Hematopoietic multipotent progenitor cell treated with erythropoietin and hydrocortisone succinate and interleukin-3 and kit ligand, for 17 days (in vitro differentiated cells): Measurements from ENCODE around the gene BST1.

Experiments used
- DNase-seq: peaks from one replicate; pipeline ENCODE4 v3.0.0-alpha.2; 2015; ENCODE audit warnings: low spot score

The BST1 gene

DNA sequence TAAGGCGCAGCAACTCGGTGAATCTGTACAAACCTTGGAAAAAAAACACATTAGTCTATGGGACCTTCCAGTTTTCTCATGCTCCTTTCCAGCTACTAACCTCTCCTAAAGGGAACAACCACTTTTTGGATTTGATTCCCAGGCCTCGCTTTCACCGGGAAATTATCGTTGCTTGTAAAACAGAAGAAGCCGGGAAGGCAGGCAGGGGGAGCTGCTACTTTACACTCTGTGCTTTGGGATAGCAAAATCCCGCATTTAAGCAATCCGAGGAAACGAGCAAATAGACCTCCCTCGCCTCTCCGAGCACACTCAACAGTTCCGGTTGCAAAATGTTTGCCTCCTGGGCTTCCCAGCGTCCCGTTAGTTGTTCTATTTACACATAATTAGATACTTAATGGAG is 76.4 kb downstream of the BST1 start:
- no peak for DNase-seq

DNA sequence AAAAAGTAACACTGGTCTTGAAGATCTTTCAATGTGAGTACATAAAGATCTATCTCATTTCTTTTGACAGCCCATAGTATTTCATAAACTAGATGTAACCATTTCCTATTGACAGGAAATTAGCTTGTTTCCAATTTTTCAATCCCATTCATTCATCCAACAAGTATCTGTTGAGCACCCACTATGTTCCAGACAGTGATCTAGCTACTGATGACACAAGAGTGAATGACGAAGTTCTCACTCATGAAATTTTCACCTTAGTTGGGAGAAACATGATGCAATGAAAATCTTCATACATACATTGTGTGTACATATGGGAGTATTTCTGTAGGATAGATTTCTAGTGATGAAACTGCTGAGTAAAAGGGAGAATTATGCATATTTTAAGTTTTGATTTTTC is 76.9 kb downstream of the BST1 start:
- DNase-seq = no peak

DNA sequence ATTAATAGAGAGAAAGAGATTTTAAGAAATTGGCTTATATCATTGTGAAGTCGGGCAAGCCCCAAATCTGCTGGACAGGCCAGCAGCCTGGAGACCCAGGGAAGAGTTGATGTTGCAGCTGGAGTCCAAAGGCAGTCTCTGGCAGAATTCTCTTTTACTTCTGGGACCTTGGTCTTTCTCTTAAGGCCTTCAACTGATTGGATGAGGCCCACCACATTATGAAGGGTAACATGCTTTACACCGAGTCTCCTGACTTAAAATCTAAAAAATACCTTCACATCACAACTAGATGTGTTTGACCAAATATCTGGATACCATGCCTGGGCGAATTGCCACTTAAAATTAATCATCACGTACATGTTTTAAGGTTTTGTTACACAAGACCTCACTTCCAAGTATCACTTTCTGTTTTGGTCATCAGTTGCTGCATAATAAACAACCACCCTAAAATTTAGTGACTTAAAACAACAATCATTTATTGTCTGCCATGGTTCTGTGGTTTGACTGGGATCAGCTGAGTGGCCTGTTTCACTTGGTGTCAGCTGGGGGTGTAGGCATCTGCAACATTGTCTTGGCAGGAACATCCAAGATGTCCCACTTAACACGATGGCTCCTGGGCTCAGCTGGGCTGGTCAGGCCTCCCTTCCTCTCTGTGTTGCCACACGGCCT is 78.7 kb downstream of the BST1 start:
- no peak for DNase-seq
